Breast epithelium (tissue), 3 donors: Measurements from ENCODE around the gene GABRB3.

Experiments
- CTCF ChIP-seq, 3 donors: fragments of 450-650 bp; IDR thresholded peaks; one replicate each; pipeline ENCODE4 v1.5.1; 2016 to 2017; ENCODE audit warnings: antibody characterized with exemption in 3 of 3, mild to moderate bottlenecking in 3 of 3, moderate library complexity in 3 of 3
- POLR2A ChIP-seq: fragments of 450-650 bp; IDR thresholded peaks from one replicate; pipeline ENCODE4 v1.6.1; 2016; ENCODE audit warnings: antibody characterized with exemption, mild to moderate bottlenecking, moderate library complexity
- POLR2AphosphoS5 ChIP-seq, 3 donors: sonication (generic); formaldehyde crosslinking; IDR thresholded peaks; one replicate each; pipeline ENCODE4 v1.6.1; 2017; ENCODE audit warnings: antibody characterized with exemption in 3 of 3

GRCh38 chr15:26615927-26616302 lies 157.0 kb downstream of the GABRB3 start:
- TF ChIP-seq CTCF (IDR thresholded peaks at IDR 0.05) (no peak), POLR2AphosphoS5 (IDR thresholded peaks at IDR 0.05) (no peak), POLR2A (no peak)
